ENCODE results near the gene IL4I1. TPM values are rescaled to one million over a fixed set of nuclear protein-coding genes. Genes with fewer than 3 reads are reported as not detected.

IL4I1 gene
- total RNA-seq, 1 experiment from 2014 or later = 0.15 TPM

- DNase-seq (ENCODE audit: low spot score) = no peak
These were observed 45.0 kb downstream of the IL4I1 start for GRCh38 chr19:49851456-49852259.

- peak; percentile 91 for DNase-seq (ENCODE audit: low spot score)
These were observed 46.0 kb downstream of the IL4I1 start, which contains the start of gene PTOV1 for GRCh38 chr19:49850487-49851342. Gene PTOV1, plus strand, starts transcription at chr19:49851159.

- DNase-seq (ENCODE audit: low spot score) = no peak
These were observed 46.5 kb downstream of the IL4I1 start for GRCh38 chr19:49850221-49850486.

- DNase-seq (ENCODE audit: low spot score) = no peak
These were observed 47.1 kb downstream of the IL4I1 start for GRCh38 chr19:49849433-49850220.

GRCh38 chr19:49848938-49849337 lies 47.7 kb downstream of the IL4I1 start:
- no peak for DNase-seq (ENCODE audit: low spot score)

- peak; percentile 94 for DNase-seq (ENCODE audit: low spot score)
These were observed 48.7 kb downstream of the IL4I1 start for GRCh38 chr19:49847731-49848696.

DNA sequence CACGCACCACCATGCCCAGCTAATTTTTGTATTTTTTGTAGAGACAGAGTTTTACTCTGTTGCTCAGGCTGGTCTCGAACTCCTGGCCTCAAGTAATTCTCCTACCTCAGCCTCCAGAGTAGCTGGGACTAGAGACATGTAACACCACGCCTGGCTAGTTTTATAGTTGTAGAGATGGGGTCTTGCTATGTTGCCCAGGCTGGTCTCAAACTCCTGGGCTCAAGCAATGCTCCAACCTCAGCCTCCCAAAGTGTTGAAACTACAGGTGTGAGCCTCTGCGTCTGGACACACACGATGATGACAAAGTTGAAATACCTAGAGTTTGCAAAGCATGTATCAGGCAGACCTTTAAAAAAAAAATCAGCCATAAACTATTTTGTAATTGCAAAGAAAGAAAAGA lies 50.3 kb downstream of the IL4I1 start:
- DNase-seq (ENCODE audit: low spot score) = no peak

DNA sequence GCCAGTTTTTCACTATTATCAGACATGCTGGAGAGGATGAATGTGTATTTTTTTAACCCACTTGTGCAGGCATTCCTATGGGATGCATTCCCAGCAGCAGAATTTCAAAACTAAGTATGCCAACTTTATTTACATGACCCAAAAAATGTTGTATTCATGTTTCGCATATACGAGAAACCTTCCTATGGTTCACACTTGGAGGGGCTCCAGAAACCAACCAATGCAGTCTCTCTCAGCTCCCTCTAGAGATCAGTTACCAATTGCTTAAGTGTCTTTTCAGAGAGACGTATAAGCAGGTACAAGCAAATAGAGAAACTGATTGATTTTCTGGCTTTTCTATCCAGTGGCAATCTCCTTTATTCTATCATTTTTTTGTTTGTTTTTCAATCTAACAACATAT lies 51.3 kb downstream of the IL4I1 start:
- no peak for DNase-seq (ENCODE audit: low spot score)

- no peak for DNase-seq (ENCODE audit: low spot score)
These were observed 52.3 kb downstream of the IL4I1 start for GRCh38 chr19:49844138-49845095.

- no peak for DNase-seq (ENCODE audit: low spot score)
These were observed 53.4 kb downstream of the IL4I1 start for GRCh38 chr19:49843265-49843664.

- no peak for DNase-seq (ENCODE audit: low spot score)
These were observed 55.9 kb downstream of the IL4I1 start for GRCh38 chr19:49840736-49841249.

- DNase-seq (ENCODE audit: low spot score) = no peak
These were observed 56.4 kb downstream of the IL4I1 start for GRCh38 chr19:49840321-49840720.

GRCh38 chr19:49839713-49840112 lies 57.0 kb downstream of the IL4I1 start:
- DNase-seq (ENCODE audit: low spot score) = no peak

Other genes starting within 250 kb of the IL4I1 start
- 123 and 133 TPM in 2 replicates for gene IRF3, start 231.0 kb downstream of the IL4I1 start, total RNA-seq (2014; rRNA removed; shearing (Covaris generic))
- 9.0 and 14.8 TPM in 2 replicates for gene BCL2L12, start 231.0 kb downstream of the IL4I1 start, total RNA-seq (2014; rRNA removed; shearing (Covaris generic))
- 629 and 716 TPM in 2 replicates for gene PRMT1, start 219.6 kb downstream of the IL4I1 start, total RNA-seq (2014; rRNA removed; shearing (Covaris generic))
- 0.08 and 1.4 TPM in 2 replicates for gene ADM5, start 207.3 kb downstream of the IL4I1 start, total RNA-seq (2014; rRNA removed; shearing (Covaris generic))
- 1.6 and 2.6 TPM in 2 replicates for gene CPT1C, start 205.8 kb downstream of the IL4I1 start, total RNA-seq (2014; rRNA removed; shearing (Covaris generic))
- not detected in 2 replicates for gene TSKS, start 133.6 kb downstream of the IL4I1 start, total RNA-seq (2014; rRNA removed; shearing (Covaris generic))
- gene AP2A1, start 129.9 kb downstream of the IL4I1 start, total RNA-seq (2014; rRNA removed; shearing (Covaris generic)) = 55.5 and 61.1 TPM in 2 replicates
- 26.2 and 31.7 TPM in 2 replicates for gene FUZ, start 83.6 kb downstream of the IL4I1 start, total RNA-seq (2014; rRNA removed; shearing (Covaris generic))
- gene MED25, start 78.6 kb downstream of the IL4I1 start, total RNA-seq (2014; rRNA removed; shearing (Covaris generic)) = 16.1 TPM in 2 replicates
- 99.9 and 101 TPM in 2 replicates for gene PTOV1, start 45.7 kb downstream of the IL4I1 start, total RNA-seq (2014; rRNA removed; shearing (Covaris generic))
- 20.5 and 22.7 TPM in 2 replicates for gene PNKP, start 29.3 kb downstream of the IL4I1 start, total RNA-seq (2014; rRNA removed; shearing (Covaris generic))
- 12.8 and 13.4 TPM in 2 replicates for gene AKT1S1, start 19.5 kb downstream of the IL4I1 start, total RNA-seq (2014; rRNA removed; shearing (Covaris generic))
- 2.6 and 6.8 TPM in 2 replicates for gene TBC1D17, start 19.2 kb downstream of the IL4I1 start, total RNA-seq (2014; rRNA removed; shearing (Covaris generic))
- gene ATF5, start 32.3 kb upstream of the IL4I1 start, total RNA-seq (2014; rRNA removed; shearing (Covaris generic)) = 16.0 and 19.0 TPM in 2 replicates
- gene NUP62, start 32.6 kb upstream of the IL4I1 start, total RNA-seq (2014; rRNA removed; shearing (Covaris generic)) = 52.1 and 62.4 TPM in 2 replicates
- not detected in 2 replicates for gene SIGLEC11, start 64.3 kb upstream of the IL4I1 start, total RNA-seq (2014; rRNA removed; shearing (Covaris generic))
- 32.5 and 35.6 TPM in 2 replicates for gene VRK3, start 128.5 kb upstream of the IL4I1 start, total RNA-seq (2014; rRNA removed; shearing (Covaris generic))
- 15.8 and 17.4 TPM in 2 replicates for gene ZNF473, start 129.1 kb upstream of the IL4I1 start, total RNA-seq (2014; rRNA removed; shearing (Covaris generic))

Measured in H4 (cell line).